Activated effector memory CD4-positive, alpha-beta T cell treated with Interleukin-2 at 50 U/mL for 16 hours (primary cell): ENCODE data around the gene MESD.
"Not testable (repeated sequence)": the region's sequence is repeated elsewhere in the genome, so short reads cannot be mapped to it uniquely, and the experiment has no call there.

Source experiments
- DNase-seq: peaks from one replicate; pipeline ENCODE4 v3.0.0-alpha.2; 2020

The MESD gene

GRCh38 chr15:80988148-80988796, 1.3 kb downstream of the MESD start:
- DNase-seq = no peak

- DNase-seq = no peak
Measured at GRCh38 chr15:80986487-80986886, 3.1 kb downstream of the MESD start.

GRCh38 chr15:80985981-80986380, 3.6 kb downstream of the MESD start:
- no peak for DNase-seq

GRCh38 chr15:80984856-80985255, 4.8 kb downstream of the MESD start:
- DNase-seq = no peak

GRCh38 chr15:80982839-80983238, 6.8 kb downstream of the MESD start:
- DNase-seq = no peak

GRCh38 chr15:80982205-80982604, 7.4 kb downstream of the MESD start:
- no peak for DNase-seq

- DNase-seq = no peak
Measured at GRCh38 chr15:80979538-80980200, 9.9 kb downstream of the MESD start.

- DNase-seq = no peak
Measured at GRCh38 chr15:80978685-80979329, 10.8 kb downstream of the MESD start.

GRCh38 chr15:80977627-80978036, 12.0 kb downstream of the MESD start:
- DNase-seq = no peak

- DNase-seq = no peak
Measured at GRCh38 chr15:80976851-80977250, 12.8 kb downstream of the MESD start.

- DNase-seq = no peak
Measured at GRCh38 chr15:80974914-80975313, 14.7 kb downstream of the MESD start.

- no peak for DNase-seq
Measured at GRCh38 chr15:80972276-80972675, 17.3 kb downstream of the MESD start.

GRCh38 chr15:80971143-80971542, 18.5 kb downstream of the MESD start:
- DNase-seq = no peak

GRCh38 chr15:80970658-80971057, 19.0 kb downstream of the MESD start:
- no peak for DNase-seq

GRCh38 chr15:80970018-80970657, 19.5 kb downstream of the MESD start:
- peak; percentile 20 for DNase-seq

GRCh38 chr15:80969316-80969715, 20.3 kb downstream of the MESD start:
- no peak for DNase-seq

GRCh38 chr15:80967991-80968510, 21.6 kb downstream of the MESD start:
- no peak for DNase-seq

- no peak for DNase-seq
Measured at GRCh38 chr15:80967451-80967850, 22.2 kb downstream of the MESD start.

GRCh38 chr15:80966431-80967197, 23.0 kb downstream of the MESD start:
- no peak for DNase-seq

- not testable (repeated sequence) for DNase-seq
Measured at GRCh38 chr15:80965454-80965853, 24.2 kb downstream of the MESD start.

GRCh38 chr15:80958818-80959495, 30.7 kb downstream of the MESD start:
- no peak for DNase-seq

GRCh38 chr15:80957976-80958375, 31.6 kb downstream of the MESD start:
- DNase-seq = no peak
